Measurements from ENCODE around the gene PDE4D. TPM values are rescaled to one million over a fixed set of nuclear protein-coding genes. Genes with fewer than 3 reads are reported as not detected.

PDE4D gene
- total RNA-seq, 1 donor: 12.7 TPM

DNA sequence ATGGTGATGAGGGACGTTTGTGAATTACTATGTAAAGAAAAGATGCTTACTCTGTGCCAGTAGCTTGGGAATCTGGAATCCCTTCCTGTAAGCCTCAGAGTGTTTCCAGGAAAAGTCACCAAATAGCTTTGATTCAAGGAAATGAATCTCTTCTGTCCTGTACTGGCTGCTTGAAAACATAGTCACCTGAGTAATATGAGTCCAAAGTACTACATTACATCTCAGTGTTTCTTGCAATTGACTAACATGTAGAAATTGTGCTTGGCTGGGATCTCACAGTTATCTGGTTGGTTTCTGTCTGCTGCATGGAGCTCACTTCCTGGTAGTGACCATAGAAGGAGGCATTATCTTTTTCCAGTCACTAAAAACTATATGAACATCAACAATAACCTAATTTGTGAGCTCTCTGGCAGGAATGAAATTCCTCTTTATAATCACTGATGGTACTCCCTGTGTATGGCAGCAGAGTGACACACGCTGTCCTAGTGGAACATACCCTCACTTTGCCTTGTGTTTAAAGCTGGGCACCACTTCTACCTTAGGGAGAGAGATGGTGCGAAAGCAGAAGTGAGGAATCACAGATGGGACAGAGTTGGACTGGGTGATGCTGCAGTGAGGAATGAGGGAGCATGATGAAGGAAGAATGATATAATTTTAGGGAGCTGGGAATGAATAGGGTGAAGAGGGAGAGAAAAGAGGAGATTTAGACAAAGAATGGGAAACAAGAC is 742.2 kb downstream of the PDE4D start:
- no peak overlapping the region for H3K4me3 ChIP-seq (ENCODE audit: low read depth, low read length)
- no peak for DNase-seq (ENCODE audit: low read depth)
- TF ChIP-seq, protein P1, sequence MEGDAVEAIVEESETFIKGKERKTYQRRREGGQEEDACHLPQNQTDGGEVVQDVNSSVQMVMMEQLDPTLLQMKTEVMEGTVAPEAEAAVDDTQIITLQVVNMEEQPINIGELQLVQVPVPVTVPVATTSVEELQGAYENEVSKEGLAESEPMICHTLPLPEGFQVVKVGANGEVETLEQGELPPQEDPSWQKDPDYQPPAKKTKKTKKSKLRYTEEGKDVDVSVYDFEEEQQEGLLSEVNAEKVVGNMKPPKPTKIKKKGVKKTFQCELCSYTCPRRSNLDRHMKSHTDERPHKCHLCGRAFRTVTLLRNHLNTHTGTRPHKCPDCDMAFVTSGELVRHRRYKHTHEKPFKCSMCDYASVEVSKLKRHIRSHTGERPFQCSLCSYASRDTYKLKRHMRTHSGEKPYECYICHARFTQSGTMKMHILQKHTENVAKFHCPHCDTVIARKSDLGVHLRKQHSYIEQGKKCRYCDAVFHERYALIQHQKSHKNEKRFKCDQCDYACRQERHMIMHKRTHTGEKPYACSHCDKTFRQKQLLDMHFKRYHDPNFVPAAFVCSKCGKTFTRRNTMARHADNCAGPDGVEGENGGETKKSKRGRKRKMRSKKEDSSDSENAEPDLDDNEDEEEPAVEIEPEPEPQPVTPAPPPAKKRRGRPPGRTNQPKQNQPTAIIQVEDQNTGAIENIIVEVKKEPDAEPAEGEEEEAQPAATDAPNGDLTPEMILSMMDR (IDR thresholded peaks at IDR 0.05; ENCODE audit: insufficient read depth, low read length): no peak

DNA sequence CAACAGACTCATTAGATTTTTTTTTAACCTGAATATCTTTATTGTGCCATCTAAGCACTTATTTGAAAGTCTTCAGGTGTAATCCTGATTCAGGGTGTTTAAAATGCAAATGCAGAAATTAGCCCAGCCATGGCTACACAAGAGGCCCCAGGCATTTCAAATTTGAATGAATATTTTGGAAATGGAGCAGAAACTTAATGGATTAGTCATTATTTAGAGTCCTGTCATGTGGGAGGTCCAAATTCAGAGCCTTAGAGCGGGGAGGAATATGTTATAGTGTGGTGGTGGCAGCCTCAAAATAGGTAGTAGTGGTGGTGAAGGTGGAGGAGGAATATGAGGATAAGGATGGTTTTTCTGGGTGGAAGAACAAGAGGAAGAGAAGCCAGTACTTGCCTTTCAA is 743.7 kb downstream of the PDE4D start:
- H3K4me3 ChIP-seq (ENCODE audit: low read depth, low read length): no peak overlapping the region
- TF ChIP-seq, protein P1 (IDR thresholded peaks at IDR 0.05; ENCODE audit: insufficient read depth, low read length): no peak

GRCh38 chr5:59149271-59149670 is 744.3 kb downstream of the PDE4D start:
- TF ChIP-seq, protein P1 (IDR thresholded peaks at IDR 0.05; ENCODE audit: insufficient read depth, low read length): no peak
- DNase-seq (ENCODE audit: low read depth): no peak
- H3K4me3 ChIP-seq (ENCODE audit: low read depth, low read length): no peak overlapping the region

More for the DNA sequence above, 743.7 kb downstream of the PDE4D start:
- DNase-seq (ENCODE audit: low read depth): no peak

GRCh38 chr5:59146729-59147128 is 746.8 kb downstream of the PDE4D start:
- H3K4me3 ChIP-seq (ENCODE audit: low read depth, low read length): no peak overlapping the region
- TF ChIP-seq, protein P1 (IDR thresholded peaks at IDR 0.05; ENCODE audit: insufficient read depth, low read length): no peak
- DNase-seq (ENCODE audit: low read depth): no peak

- no peak for DNase-seq (ENCODE audit: low read depth)
- TF ChIP-seq, protein P1 (IDR thresholded peaks at IDR 0.05; ENCODE audit: insufficient read depth, low read length): no peak
- no peak overlapping the region for H3K4me3 ChIP-seq (ENCODE audit: low read depth, low read length)
Measured at GRCh38 chr5:59143926-59144333, 749.6 kb downstream of the PDE4D start.

DNA sequence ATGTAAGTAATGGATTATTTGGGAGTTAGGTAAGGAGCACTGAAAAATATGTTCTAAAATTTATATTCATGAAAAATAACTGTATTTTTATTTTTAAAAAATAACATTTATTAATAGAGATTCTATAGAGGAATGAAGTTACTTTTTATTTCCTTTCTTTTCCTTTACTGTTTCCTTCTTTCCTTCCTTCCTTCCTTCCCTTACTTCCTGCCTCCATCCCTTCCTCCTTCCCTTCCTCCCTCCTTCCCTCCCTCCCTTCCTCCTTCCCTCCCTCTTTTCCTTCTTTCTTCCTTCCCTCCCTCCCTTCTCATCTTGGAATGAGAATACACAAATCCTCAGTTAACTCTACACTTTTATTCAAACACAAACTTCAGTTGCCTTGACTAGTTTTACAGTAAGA is 750.6 kb downstream of the PDE4D start:
- no peak for DNase-seq (ENCODE audit: low read depth)
- TF ChIP-seq, protein P1 (IDR thresholded peaks at IDR 0.05; ENCODE audit: insufficient read depth, low read length): no peak
- no peak overlapping the region for H3K4me3 ChIP-seq (ENCODE audit: low read depth, low read length)

- TF ChIP-seq, protein P1 (IDR thresholded peaks at IDR 0.05; ENCODE audit: insufficient read depth, low read length): no peak
- no peak overlapping the region for H3K4me3 ChIP-seq (ENCODE audit: low read depth, low read length)
- DNase-seq (ENCODE audit: low read depth): no peak
Measured at GRCh38 chr5:59142138-59142537, 751.4 kb downstream of the PDE4D start.

All from fibroblast of the aortic adventitia (primary cell).